ENCODE results near the gene SOBP. TPM values are rescaled to one million over a fixed set of nuclear protein-coding genes. Genes with fewer than 3 reads are reported as not detected.
"Not testable (repeated sequence)": the region's sequence is repeated elsewhere in the genome, so short reads cannot be mapped to it uniquely, and the experiment has no call there.

The SOBP gene
- total RNA-seq, 1 donor from 2014 or later: 16.4 TPM

GRCh38 chr6:107510108-107510507, 20.2 kb downstream of the SOBP start:
- ATAC-seq: no peak
- intact Hi-C loops (cut with DNase I): no loop called here
- DNase-seq (ENCODE audit: missing footprints): no peak

DNA sequence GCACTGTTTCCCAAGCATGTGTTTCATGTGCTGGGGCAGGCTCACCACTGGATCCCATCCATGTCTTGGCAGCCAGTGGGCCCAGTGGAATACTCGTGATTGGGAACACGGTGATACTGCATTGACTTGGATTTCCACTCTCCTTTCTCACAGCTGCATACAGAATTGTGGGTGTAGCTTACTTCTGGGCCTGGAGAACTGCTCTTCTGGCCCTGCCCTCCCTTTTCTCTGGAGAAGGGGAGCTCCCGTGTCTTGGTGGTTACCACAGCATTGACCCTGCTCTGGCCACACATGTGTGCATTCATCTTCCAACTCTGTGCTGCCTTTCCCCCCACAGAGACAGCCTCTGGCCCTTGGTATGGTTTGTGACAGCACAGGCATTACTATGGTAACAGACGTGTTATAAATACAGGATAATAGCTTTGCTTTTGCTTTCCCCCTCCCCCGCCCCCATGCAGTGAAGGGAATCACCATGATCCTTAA, 21.6 kb downstream of the SOBP start:
- peak; percentile 97 for ATAC-seq
- peak; percentile 76 for DNase-seq (ENCODE audit: missing footprints)
- intact Hi-C loops (cut with DNase I): no loop called here

DNA sequence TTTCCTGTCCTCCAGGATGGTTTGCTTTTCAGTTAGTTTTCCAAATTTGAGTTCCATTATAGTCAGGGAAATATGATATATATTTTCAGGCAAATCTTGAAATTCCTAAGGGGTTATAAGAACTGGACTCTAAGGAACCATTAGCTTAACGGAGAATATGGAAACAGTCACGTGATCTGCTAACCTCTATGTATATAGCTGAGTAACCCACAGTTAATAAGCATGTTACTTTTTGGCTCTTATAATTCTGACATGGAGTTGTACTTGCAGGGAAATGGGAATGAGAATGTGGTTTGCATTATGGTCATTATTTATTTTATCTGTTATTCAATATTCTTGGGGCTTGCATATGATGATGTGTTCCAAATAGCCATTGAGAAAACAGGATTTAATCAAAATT, 23.3 kb downstream of the SOBP start:
- intact Hi-C loops (cut with DNase I): no loop called here
- no peak for DNase-seq (ENCODE audit: missing footprints)
- no peak for ATAC-seq

- no peak for ATAC-seq
- intact Hi-C loops (cut with DNase I): no loop called here
- DNase-seq (ENCODE audit: missing footprints): no peak
Measured at GRCh38 chr6:107515955-107516354, 26.0 kb downstream of the SOBP start.

- intact Hi-C loops (cut with DNase I): no loop called here
- ATAC-seq (no peak), DNase-seq (ENCODE audit: missing footprints) (no peak)
Measured at GRCh38 chr6:107517274-107517673, 27.4 kb downstream of the SOBP start.

- ATAC-seq; DNase-seq (ENCODE audit: missing footprints); intact Hi-C loops (cut with DNase I): not testable (repeated sequence)
Measured at GRCh38 chr6:107519224-107519623, 29.3 kb downstream of the SOBP start.

- intact Hi-C loops (cut with DNase I); ATAC-seq; DNase-seq (ENCODE audit: missing footprints): not testable (repeated sequence)
Measured at GRCh38 chr6:107520706-107521105, 30.8 kb downstream of the SOBP start.

DNA sequence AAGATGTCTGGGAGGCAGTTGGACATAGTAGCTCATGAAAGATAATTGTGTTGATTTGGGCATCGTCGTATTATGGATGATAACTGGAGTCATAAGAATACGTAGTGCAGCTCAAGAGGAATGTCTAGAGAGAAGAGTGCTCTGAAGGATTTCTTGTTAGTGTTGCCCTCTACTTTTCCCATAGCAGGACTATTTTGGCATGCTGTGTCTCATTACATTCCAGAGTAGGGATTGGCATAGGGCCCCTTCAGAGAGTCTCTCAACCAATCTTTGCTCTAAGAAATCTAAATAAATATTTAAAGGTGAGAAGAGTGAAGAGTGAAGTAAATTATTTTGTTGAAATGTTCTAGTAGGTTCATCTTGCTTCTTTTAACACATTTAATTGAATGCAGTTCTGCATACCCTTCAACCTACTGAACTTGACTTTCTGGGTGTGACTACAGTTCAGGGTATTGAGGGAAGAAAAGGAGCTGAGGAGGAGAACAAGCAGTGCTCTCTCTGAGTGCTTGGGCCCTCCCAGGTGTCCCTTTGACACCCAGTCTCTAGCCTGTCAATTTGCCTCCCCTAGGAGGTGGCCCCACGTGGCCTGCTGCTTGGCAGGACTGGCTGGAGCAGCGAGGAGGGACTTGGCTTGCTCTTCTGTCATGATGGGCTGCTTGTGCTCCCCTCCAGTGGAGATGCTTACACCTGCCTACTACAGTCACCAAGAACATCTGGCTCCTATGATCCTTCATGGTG, 33.3 kb downstream of the SOBP start:
- intact Hi-C loops (cut with DNase I): no loop called here
- ATAC-seq (peak; percentile 15), DNase-seq (ENCODE audit: missing footprints) (no peak)

GRCh38 chr6:107523794-107524193, 33.9 kb downstream of the SOBP start:
- no peak for DNase-seq (ENCODE audit: missing footprints)
- intact Hi-C loops (cut with DNase I): no loop called here
- no peak for ATAC-seq

GRCh38 chr6:107524626-107525025, 34.7 kb downstream of the SOBP start:
- ATAC-seq (no peak), DNase-seq (ENCODE audit: missing footprints) (no peak)
- intact Hi-C loops (cut with DNase I): no loop called here

GRCh38 chr6:107531868-107532267, 42.0 kb downstream of the SOBP start:
- intact Hi-C loops (cut with DNase I): loop anchor here (5.0 kb wide), 1 partner anchor 40 kb away; the partner anchor contains the start of gene SOBP
- ATAC-seq (no peak), DNase-seq (ENCODE audit: missing footprints) (no peak)

DNA sequence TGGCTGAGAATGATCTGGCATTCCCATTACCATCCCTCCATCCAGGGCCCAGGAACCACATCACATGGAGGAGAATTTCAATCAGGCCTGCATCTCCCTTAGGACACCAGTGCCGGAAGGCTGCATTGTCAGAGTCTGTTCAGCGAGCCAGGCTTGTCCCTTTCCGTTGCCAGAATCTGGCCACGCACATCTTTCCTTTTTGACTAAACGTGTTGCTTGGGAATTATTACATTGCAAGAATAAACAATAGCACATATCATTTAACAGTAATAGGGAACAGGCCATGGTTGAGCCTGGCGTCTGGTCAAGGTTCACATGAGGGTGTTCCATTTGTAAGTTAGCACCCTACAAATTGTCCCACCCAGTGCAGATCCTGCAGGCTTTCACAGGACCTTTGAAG, 42.8 kb downstream of the SOBP start:
- ATAC-seq (peak; percentile 78), DNase-seq (ENCODE audit: missing footprints) (no peak)
- intact Hi-C loops (cut with DNase I): loop anchor here (5.0 kb wide), 1 partner anchor 40 kb away; the partner anchor contains the start of gene SOBP

GRCh38 chr6:107533415-107534059, 43.6 kb downstream of the SOBP start:
- no peak for DNase-seq (ENCODE audit: missing footprints)
- intact Hi-C loops (cut with DNase I): loop anchor here (5.0 kb wide), 1 partner anchor 41 kb away; the partner anchor contains the start of gene SOBP
- ATAC-seq: no peak

DNA sequence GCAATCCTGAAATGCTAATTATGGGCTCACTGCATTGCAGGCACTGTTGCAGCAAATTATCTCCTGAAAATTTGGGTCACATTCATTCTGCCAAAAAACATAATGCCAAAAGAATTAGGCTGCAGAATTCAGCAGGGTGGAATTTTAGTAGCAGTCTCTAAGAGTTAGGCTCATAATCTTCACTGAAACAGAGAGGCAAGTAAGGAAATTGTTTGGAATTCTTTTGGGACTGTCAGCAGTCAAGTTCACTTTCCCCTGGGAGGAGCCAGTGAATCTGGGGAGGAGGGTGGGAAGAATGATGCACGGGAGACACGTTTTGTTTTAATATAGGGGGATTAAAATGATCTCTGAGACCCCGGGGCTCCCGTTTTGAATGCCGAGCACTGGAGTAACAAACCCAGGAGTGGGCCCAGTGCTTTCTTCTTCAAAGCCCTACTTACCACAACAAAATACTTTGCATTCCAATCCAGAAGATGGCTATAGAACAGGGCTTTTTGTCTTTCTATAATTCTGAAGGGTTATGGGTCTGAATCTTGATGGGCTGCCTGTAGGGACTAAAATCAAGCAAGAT, 44.7 kb downstream of the SOBP start:
- DNase-seq (ENCODE audit: missing footprints): no peak
- ATAC-seq: no peak
- intact Hi-C loops (cut with DNase I): loop anchor here (5.0 kb wide), 1 partner anchor 42 kb away; the partner anchor contains the start of gene SOBP

- ATAC-seq (no peak), DNase-seq (ENCODE audit: missing footprints) (no peak)
- intact Hi-C loops (cut with DNase I): no loop called here
Measured at GRCh38 chr6:107535626-107536025, 45.7 kb downstream of the SOBP start.

GRCh38 chr6:107536180-107536961, 46.5 kb downstream of the SOBP start:
- ATAC-seq (no peak), DNase-seq (ENCODE audit: missing footprints) (no peak)
- intact Hi-C loops (cut with DNase I): no loop called here

- DNase-seq (ENCODE audit: missing footprints): no peak
- intact Hi-C loops (cut with DNase I): no loop called here
- ATAC-seq: no peak
Measured at GRCh38 chr6:107537559-107537958, 47.6 kb downstream of the SOBP start.

GRCh38 chr6:107538856-107539387, 49.0 kb downstream of the SOBP start:
- intact Hi-C loops (cut with DNase I): no loop called here
- DNase-seq (ENCODE audit: missing footprints) (no peak), ATAC-seq (no peak)

DNA sequence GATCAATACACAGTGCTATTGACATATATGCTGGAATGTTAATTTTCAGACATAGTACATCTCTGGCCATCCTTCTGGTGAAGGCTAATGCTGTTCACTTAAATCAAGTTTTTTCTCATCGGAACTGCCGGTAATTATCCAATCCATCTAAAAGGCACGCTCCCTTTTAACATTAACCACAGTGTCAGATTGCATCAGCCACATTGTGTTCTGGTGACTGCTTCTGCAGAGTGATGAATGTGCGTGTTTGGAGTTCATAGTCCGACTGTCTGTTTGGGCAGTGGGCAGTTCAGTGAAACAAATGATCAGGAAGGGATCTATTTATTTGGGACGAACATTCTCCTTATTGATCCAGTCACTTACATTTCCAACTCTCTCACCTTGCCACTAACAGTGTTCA, 49.5 kb downstream of the SOBP start:
- intact Hi-C loops (cut with DNase I): no loop called here
- ATAC-seq: no peak

More for the DNA sequence above, 49.5 kb downstream of the SOBP start:
- no peak for DNase-seq (ENCODE audit: missing footprints)
